H9 (cell line): ENCODE measurements around the gene MB21D2. TPM values are rescaled to one million over a fixed set of nuclear protein-coding genes. Genes with fewer than 3 reads are reported as not detected.

ENCODE experiments used
- DNase-seq: peaks from one replicate; pipeline ENCODE4 v3.0.0-alpha.2; 2017
- H2AFZ ChIP-seq: one replicate; pipeline ENCODE4 v1.6.1; 2013; ENCODE audit warnings: mild to moderate bottlenecking, low read length, control low read depth, moderate library complexity
- H2AK5ac ChIP-seq: 2 replicates; pipeline ENCODE4 v1.6.1; 2013; ENCODE audit warnings: low read length, control low read depth, mixed read lengths; ENCODE audit not compliant: insufficient read length
- H2BK120ac ChIP-seq: one replicate; pipeline ENCODE4 v1.6.1; 2013; ENCODE audit warnings: low read depth, mild to moderate bottlenecking, low read length, control low read depth, inconsistent platforms; ENCODE audit not compliant: poor library complexity, severe bottlenecking
- H2BK12ac ChIP-seq: 2 replicates; pipeline ENCODE4 v1.6.1; 2013; ENCODE audit warnings: low read length, control low read depth, mixed read lengths, low read depth; ENCODE audit not compliant: insufficient read length
- H2BK15ac ChIP-seq: 2 replicates; pipeline ENCODE4 v1.6.1; 2013; ENCODE audit warnings: low read depth, low read length, control low read depth
- H2BK20ac ChIP-seq: one replicate; pipeline ENCODE4 v1.6.1; 2013; ENCODE audit warnings: low read depth, mild to moderate bottlenecking, low read length, control low read depth, inconsistent platforms; ENCODE audit not compliant: poor library complexity, severe bottlenecking
- H2BK5ac ChIP-seq: 2 replicates; pipeline ENCODE4 v1.6.1; 2013; ENCODE audit warnings: low read length, control low read depth, mixed read lengths; ENCODE audit not compliant: insufficient read length
- H3K14ac ChIP-seq: 2 replicates; pipeline ENCODE4 v1.6.1; 2013; ENCODE audit warnings: low read length, control low read depth; ENCODE audit not compliant: insufficient read depth
- H3K18ac ChIP-seq: 2 replicates; pipeline ENCODE4 v1.6.1; 2013; ENCODE audit warnings: low read depth, mild to moderate bottlenecking, mixed read lengths, low read length, control low read depth; ENCODE audit not compliant: insufficient read length
- H3K23ac ChIP-seq: 2 replicates; pipeline ENCODE4 v1.6.1; 2013; ENCODE audit warnings: low read length, control low read depth, mixed read lengths, low read depth; ENCODE audit not compliant: insufficient read length
- H3K23me2 ChIP-seq: 2 replicates; pipeline ENCODE4 v1.6.1; 2013; ENCODE audit warnings: low read depth, mild to moderate bottlenecking, mixed read lengths, low read length, control low read depth; ENCODE audit not compliant: insufficient read length, poor library complexity, severe bottlenecking
- H3K27ac ChIP-seq: 2 replicates; pipeline ENCODE4 v1.5.1; 2013; ENCODE audit warnings: low read length, control low read depth, mixed read lengths, low read depth; ENCODE audit not compliant: insufficient read length
- H3K27me3 ChIP-seq: 2 replicates; pipeline ENCODE4 v1.6.1; 2013; ENCODE audit warnings: low read length, control low read depth, inconsistent platforms; ENCODE audit not compliant: insufficient read depth
- H3K4ac ChIP-seq: 2 replicates; pipeline ENCODE4 v1.6.1; 2013; ENCODE audit warnings: low read depth, mild to moderate bottlenecking, control low read depth, inconsistent platforms, low read length, moderate library complexity
- H3K4me1 ChIP-seq: 2 replicates; pipeline ENCODE4 v1.6.1; 2013; ENCODE audit warnings: low read length, control low read depth, inconsistent platforms; ENCODE audit not compliant: insufficient read depth
- H3K4me2 ChIP-seq: 2 replicates; pipeline ENCODE4 v1.6.1; 2013; ENCODE audit warnings: low read length, control low read depth, mixed read lengths; ENCODE audit not compliant: insufficient read length, insufficient read depth
- H3K56ac ChIP-seq: 2 replicates; pipeline ENCODE4 v1.6.1; 2013; ENCODE audit warnings: low read depth, mild to moderate bottlenecking, mixed read lengths, low read length, control low read depth; ENCODE audit not compliant: insufficient read length
- H3K79me1 ChIP-seq: 2 replicates; pipeline ENCODE4 v1.6.1; 2013; ENCODE audit warnings: low read depth, mild to moderate bottlenecking, moderate library complexity, low read length, control low read depth, inconsistent platforms; ENCODE audit not compliant: insufficient read depth, poor library complexity, severe bottlenecking
- H3K79me2 ChIP-seq: 2 replicates; pipeline ENCODE4 v1.6.1; 2013; ENCODE audit warnings: low read length, control low read depth, inconsistent platforms; ENCODE audit not compliant: insufficient read depth
- H3K9ac ChIP-seq: 2 replicates; pipeline ENCODE4 v1.6.1; 2013; ENCODE audit warnings: low read length, control low read depth, mixed read lengths; ENCODE audit not compliant: insufficient read length; ENCODE audit errors: extremely low read depth
- H3K9me3 ChIP-seq: one replicate; pipeline ENCODE4 v1.6.1; 2013; ENCODE audit warnings: low read depth, low read length, inconsistent platforms; ENCODE audit not compliant: control insufficient read depth
- H3T11ph ChIP-seq: one replicate; pipeline ENCODE4 v1.6.1; 2013; ENCODE audit warnings: mild to moderate bottlenecking, low read length, control low read depth, inconsistent platforms
- H4K20me1 ChIP-seq: one replicate; pipeline ENCODE4 v1.6.1; 2013; ENCODE audit not compliant: control insufficient read depth, insufficient read length, insufficient read depth
- H4K5ac ChIP-seq: 2 replicates; pipeline ENCODE4 v1.6.1; 2013; ENCODE audit warnings: low read depth, mild to moderate bottlenecking, mixed read lengths, low read length, control low read depth; ENCODE audit not compliant: insufficient read length
- H4K8ac ChIP-seq: replicated peaks from 2 replicates; pipeline ENCODE4 v1.6.1; 2013; ENCODE audit warnings: low read length, control low read depth, mixed read lengths, low read depth; ENCODE audit not compliant: insufficient read length
- H4K91ac ChIP-seq: 2 replicates; pipeline ENCODE4 v1.6.1; 2013; ENCODE audit warnings: low read depth, mild to moderate bottlenecking, moderate library complexity, mixed read lengths, low read length, control low read depth; ENCODE audit not compliant: insufficient read length
- H3K27ac Mint-ChIP-seq, 3 experiments: 2 replicates in 2 of 3; 3 replicates in 1 of 3; pipeline ENCODE4 v1.8.0; 2020 to 2021; ENCODE audit warnings: mixed read lengths in 3 of 3, mild to moderate bottlenecking in 1 of 3, moderate library complexity in 1 of 3
- H3K27me3 Mint-ChIP-seq: 2 replicates; pipeline ENCODE4 v1.8.0; 2021; ENCODE audit warnings: low read depth, mild to moderate bottlenecking, moderate library complexity, mixed read lengths
- H3K36me3 Mint-ChIP-seq, 3 experiments: 2 replicates in 2 of 3; 3 replicates in 1 of 3; pipeline ENCODE4 v1.8.0; 2020 to 2021; ENCODE audit warnings: low read depth in 3 of 3, mixed read lengths in 3 of 3; ENCODE audit not compliant: insufficient read depth in 1 of 3
- H3K4me1 Mint-ChIP-seq, 2 experiments: 2 replicates each; pipeline ENCODE4 v1.8.0; 2020; ENCODE audit warnings: mixed read lengths in 2 of 2
- H3K4me3 Mint-ChIP-seq, 2 experiments: 2 replicates in 1 of 2; 3 replicates in 1 of 2; pipeline ENCODE4 v1.8.0; 2020 to 2021; ENCODE audit warnings: mild to moderate bottlenecking in 2 of 2, mixed read lengths in 2 of 2, moderate library complexity in 1 of 2
- H3K9me3 Mint-ChIP-seq, 2 experiments: 2 replicates in 1 of 2; 3 replicates in 1 of 2; pipeline ENCODE4 v1.8.0; 2020; ENCODE audit warnings: mild to moderate bottlenecking in 2 of 2, mixed read lengths in 2 of 2, moderate library complexity in 1 of 2
- CTCF ChIP-seq: fragments of 200-600 bp; sonication (generic); conservative IDR thresholded peaks from 3 replicates; pipeline ENCODE4 v1.8.0; 2021; ENCODE audit warnings: antibody characterized with exemption, mild to moderate bottlenecking
- WGBS: extraction: QIAGEN DNeasy Blood & Tissue Kit; methylation state at CpG from one replicate; pipeline ENCODE4 v1.1.7; 2013; ENCODE audit warnings: missing lambda C conversion rate, low lambda C conversion rate, mixed read lengths; ENCODE audit not compliant: insufficient read length; ENCODE audit errors: extremely low coverage; 5-methylcytosine and 5-hydroxymethylcytosine counted together
- total RNA-seq: library from RNA; stranded (reverse); gene quantifications from 2 replicates; pipeline ENCODE4 v1.2.1, GENCODE V29; 2021

The MB21D2 gene
- total RNA-seq, 1 experiment from 2014 or later = 19.1 TPM

- no peaks in the 10 kb centered on the region for H3K79me1 ChIP-seq
- no peak overlapping the region for H4K8ac ChIP-seq
- H2BK120ac ChIP-seq = no peak overlapping the region
- H3K56ac ChIP-seq = no peak overlapping the region
- no peak overlapping the region for H3T11ph ChIP-seq
- no peak overlapping the region for H2AFZ ChIP-seq
- no peak overlapping the region for H3K18ac ChIP-seq
- H3K79me2 ChIP-seq = no peaks in the 10 kb centered on the region
- no peaks in the 10 kb centered on the region for H3K9me3 ChIP-seq
- H4K91ac ChIP-seq = no peak overlapping the region
- no peak overlapping the region for H2BK15ac ChIP-seq
- no peaks in the 10 kb centered on the region for H3K23me2 ChIP-seq
- H3K14ac ChIP-seq = no peak overlapping the region
- H3K9ac ChIP-seq = no peak overlapping the region
- DNase-seq = no peak
- no peak overlapping the region for H3K4ac ChIP-seq
- no peaks in the 10 kb centered on the region for H4K20me1 ChIP-seq
- no peaks in the 10 kb centered on the region for H3K27me3 Mint-ChIP-seq
- no peak overlapping the region for H3K27ac Mint-ChIP-seq
- no CpG with 5 or more reads among the region's 3 CpGs for WGBS
- no peak overlapping the region for H2BK20ac ChIP-seq
- no peak overlapping the region for H2AK5ac ChIP-seq
- no peak overlapping the region for H3K23ac ChIP-seq
- no peaks in the 10 kb centered on the region for H3K4me1 Mint-ChIP-seq
- no peaks in the 10 kb centered on the region for H3K4me1 ChIP-seq
- H3K4me2 ChIP-seq = no peak overlapping the region
- no peak for TF ChIP-seq CTCF
- H3K27me3 ChIP-seq = no peaks in the 10 kb centered on the region
- peaks cover 0 to 2% of the 10 kb centered on the region in 2 experiments; a peak in 1 of 5 replicates for H3K9me3 Mint-ChIP-seq
- no peak overlapping the region for H2BK5ac ChIP-seq
- no peaks in the 10 kb centered on the region for H3K36me3 Mint-ChIP-seq
- no peak overlapping the region for H2BK12ac ChIP-seq
- no peak overlapping the region for H4K5ac ChIP-seq
- H3K4me3 Mint-ChIP-seq = no peak overlapping the region
- no peak overlapping the region for H3K27ac ChIP-seq
Observed at GRCh38 chr3:192959773-192960172, 42.1 kb upstream of the MB21D2 start.
